ENCODE measurements around the gene TNK1. TPM values are rescaled to one million over a fixed set of nuclear protein-coding genes. Genes with fewer than 3 reads are reported as not detected.
A peak's percentile ranks its signal among the peaks of the same experiment; 100 is the strongest.

The TNK1 gene
- total and polyA plus RNA-seq, 2 experiments from 2014 or later, result 6.1 to 8.9 TPM

- H3K79me2 ChIP-seq (replicated peaks; ENCODE audit: insufficient read depth), result no peaks in the 10 kb centered on the region
- ATAC-seq, result no peak
- H3K27me3 ChIP-seq (ENCODE audit: insufficient read depth), result peaks cover 42% of the 10 kb centered on the region
- no peak overlapping the region for H3K27ac ChIP-seq (ENCODE audit: low read depth)
- TF ChIP-seq, protein P1, sequence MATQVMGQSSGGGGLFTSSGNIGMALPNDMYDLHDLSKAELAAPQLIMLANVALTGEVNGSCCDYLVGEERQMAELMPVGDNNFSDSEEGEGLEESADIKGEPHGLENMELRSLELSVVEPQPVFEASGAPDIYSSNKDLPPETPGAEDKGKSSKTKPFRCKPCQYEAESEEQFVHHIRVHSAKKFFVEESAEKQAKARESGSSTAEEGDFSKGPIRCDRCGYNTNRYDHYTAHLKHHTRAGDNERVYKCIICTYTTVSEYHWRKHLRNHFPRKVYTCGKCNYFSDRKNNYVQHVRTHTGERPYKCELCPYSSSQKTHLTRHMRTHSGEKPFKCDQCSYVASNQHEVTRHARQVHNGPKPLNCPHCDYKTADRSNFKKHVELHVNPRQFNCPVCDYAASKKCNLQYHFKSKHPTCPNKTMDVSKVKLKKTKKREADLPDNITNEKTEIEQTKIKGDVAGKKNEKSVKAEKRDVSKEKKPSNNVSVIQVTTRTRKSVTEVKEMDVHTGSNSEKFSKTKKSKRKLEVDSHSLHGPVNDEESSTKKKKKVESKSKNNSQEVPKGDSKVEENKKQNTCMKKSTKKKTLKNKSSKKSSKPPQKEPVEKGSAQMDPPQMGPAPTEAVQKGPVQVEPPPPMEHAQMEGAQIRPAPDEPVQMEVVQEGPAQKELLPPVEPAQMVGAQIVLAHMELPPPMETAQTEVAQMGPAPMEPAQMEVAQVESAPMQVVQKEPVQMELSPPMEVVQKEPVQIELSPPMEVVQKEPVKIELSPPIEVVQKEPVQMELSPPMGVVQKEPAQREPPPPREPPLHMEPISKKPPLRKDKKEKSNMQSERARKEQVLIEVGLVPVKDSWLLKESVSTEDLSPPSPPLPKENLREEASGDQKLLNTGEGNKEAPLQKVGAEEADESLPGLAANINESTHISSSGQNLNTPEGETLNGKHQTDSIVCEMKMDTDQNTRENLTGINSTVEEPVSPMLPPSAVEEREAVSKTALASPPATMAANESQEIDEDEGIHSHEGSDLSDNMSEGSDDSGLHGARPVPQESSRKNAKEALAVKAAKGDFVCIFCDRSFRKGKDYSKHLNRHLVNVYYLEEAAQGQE (IDR thresholded peaks at IDR 0.05; ENCODE audit: unreplicated experiment), result no peak
- no peak for TF ChIP-seq ZNF331 (CRISPR knock-in tag; IDR thresholded peaks at IDR 0.05; ENCODE audit: low read depth)
- TF ChIP-seq CREB1 (CRISPR knock-in tag; IDR thresholded peaks at IDR 0.05; ENCODE audit: low read depth), result no peak
- no peak for TF ChIP-seq ZNF114 (CRISPR knock-in tag; IDR thresholded peaks at IDR 0.05)
- TF ChIP-seq JUNB (IDR thresholded peaks at IDR 0.05; ENCODE audit: unreplicated experiment), result no peak
- TF ChIP-seq, protein P2, sequence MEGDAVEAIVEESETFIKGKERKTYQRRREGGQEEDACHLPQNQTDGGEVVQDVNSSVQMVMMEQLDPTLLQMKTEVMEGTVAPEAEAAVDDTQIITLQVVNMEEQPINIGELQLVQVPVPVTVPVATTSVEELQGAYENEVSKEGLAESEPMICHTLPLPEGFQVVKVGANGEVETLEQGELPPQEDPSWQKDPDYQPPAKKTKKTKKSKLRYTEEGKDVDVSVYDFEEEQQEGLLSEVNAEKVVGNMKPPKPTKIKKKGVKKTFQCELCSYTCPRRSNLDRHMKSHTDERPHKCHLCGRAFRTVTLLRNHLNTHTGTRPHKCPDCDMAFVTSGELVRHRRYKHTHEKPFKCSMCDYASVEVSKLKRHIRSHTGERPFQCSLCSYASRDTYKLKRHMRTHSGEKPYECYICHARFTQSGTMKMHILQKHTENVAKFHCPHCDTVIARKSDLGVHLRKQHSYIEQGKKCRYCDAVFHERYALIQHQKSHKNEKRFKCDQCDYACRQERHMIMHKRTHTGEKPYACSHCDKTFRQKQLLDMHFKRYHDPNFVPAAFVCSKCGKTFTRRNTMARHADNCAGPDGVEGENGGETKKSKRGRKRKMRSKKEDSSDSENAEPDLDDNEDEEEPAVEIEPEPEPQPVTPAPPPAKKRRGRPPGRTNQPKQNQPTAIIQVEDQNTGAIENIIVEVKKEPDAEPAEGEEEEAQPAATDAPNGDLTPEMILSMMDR (conservative IDR thresholded peaks at IDR 0.05; ENCODE audit: low read depth in 2 of 2), result no peak
- no peak for TF ChIP-seq POLR2AphosphoS5 (IDR thresholded peaks at IDR 0.05; ENCODE audit: low read depth)
- no peak for TF ChIP-seq EZH2phosphoT487 (IDR thresholded peaks at IDR 0.05; ENCODE audit: unreplicated experiment)
- TF ChIP-seq ETS1 (IDR thresholded peaks at IDR 0.05), result no peak
- TF ChIP-seq EZH2 (IDR thresholded peaks at IDR 0.05; ENCODE audit: low read depth, unreplicated experiment), result no peak
- TF ChIP-seq, protein P3, sequence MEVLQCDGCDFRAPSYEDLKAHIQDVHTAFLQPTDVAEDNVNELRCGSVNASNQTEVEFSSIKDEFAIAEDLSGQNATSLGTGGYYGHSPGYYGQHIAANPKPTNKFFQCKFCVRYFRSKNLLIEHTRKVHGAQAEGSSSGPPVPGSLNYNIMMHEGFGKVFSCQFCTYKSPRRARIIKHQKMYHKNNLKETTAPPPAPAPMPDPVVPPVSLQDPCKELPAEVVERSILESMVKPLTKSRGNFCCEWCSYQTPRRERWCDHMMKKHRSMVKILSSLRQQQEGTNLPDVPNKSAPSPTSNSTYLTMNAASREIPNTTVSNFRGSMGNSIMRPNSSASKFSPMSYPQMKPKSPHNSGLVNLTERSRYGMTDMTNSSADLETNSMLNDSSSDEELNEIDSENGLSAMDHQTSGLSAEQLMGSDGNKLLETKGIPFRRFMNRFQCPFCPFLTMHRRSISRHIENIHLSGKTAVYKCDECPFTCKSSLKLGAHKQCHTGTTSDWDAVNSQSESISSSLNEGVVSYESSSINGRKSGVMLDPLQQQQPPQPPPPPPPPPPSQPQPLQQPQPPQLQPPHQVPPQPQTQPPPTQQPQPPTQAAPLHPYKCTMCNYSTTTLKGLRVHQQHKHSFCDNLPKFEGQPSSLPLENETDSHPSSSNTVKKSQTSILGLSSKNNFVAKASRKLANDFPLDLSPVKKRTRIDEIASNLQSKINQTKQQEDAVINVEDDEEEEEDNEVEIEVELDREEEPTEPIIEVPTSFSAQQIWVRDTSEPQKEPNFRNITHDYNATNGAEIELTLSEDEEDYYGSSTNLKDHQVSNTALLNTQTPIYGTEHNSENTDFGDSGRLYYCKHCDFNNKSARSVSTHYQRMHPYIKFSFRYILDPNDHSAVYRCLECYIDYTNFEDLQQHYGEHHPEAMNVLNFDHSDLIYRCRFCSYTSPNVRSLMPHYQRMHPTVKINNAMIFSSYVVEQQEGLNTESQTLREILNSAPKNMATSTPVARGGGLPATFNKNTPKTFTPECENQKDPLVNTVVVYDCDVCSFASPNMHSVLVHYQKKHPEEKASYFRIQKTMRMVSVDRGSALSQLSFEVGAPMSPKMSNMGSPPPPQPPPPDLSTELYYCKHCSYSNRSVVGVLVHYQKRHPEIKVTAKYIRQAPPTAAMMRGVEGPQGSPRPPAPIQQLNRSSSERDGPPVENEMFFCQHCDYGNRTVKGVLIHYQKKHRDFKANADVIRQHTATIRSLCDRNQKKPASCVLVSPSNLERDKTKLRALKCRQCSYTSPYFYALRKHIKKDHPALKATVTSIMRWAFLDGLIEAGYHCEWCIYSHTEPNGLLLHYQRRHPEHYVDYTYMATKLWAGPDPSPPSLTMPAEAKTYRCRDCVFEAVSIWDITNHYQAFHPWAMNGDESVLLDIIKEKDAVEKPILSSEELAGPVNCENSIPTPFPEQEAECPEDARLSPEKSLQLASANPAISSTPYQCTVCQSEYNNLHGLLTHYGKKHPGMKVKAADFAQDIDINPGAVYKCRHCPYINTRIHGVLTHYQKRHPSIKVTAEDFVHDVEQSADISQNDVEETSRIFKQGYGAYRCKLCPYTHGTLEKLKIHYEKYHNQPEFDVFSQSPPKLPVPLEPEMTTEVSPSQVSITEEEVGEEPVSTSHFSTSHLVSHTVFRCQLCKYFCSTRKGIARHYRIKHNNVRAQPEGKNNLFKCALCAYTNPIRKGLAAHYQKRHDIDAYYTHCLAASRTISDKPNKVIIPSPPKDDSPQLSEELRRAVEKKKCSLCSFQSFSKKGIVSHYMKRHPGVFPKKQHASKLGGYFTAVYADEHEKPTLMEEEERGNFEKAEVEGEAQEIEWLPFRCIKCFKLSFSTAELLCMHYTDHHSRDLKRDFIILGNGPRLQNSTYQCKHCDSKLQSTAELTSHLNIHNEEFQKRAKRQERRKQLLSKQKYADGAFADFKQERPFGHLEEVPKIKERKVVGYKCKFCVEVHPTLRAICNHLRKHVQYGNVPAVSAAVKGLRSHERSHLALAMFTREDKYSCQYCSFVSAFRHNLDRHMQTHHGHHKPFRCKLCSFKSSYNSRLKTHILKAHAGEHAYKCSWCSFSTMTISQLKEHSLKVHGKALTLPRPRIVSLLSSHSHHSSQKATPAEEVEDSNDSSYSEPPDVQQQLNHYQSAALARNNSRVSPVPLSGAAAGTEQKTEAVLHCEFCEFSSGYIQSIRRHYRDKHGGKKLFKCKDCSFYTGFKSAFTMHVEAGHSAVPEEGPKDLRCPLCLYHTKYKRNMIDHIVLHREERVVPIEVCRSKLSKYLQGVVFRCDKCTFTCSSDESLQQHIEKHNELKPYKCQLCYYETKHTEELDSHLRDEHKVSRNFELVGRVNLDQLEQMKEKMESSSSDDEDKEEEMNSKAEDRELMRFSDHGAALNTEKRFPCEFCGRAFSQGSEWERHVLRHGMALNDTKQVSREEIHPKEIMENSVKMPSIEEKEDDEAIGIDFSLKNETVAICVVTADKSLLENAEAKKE (CRISPR knock-in tag; IDR thresholded peaks at IDR 0.05), result no peak
- no peak for TF ChIP-seq STAT1 (IDR thresholded peaks at IDR 0.05; ENCODE audit: unreplicated experiment)
- no peak for TF ChIP-seq NANOG (IDR thresholded peaks at IDR 0.05; ENCODE audit: borderline replicate concordance)
- H2AFZ ChIP-seq, result no peak overlapping the region
- Mint-ChIP-seq H3K27me3 (ENCODE audit: insufficient read depth, low read depth, poor library complexity) (peaks cover 44% of the 10 kb centered on the region), H3K27ac (no peak overlapping the region), H3K36me3 (ENCODE audit: low read depth) (peaks cover 7% of the 10 kb centered on the region; the same call in 2 of the 3 replicates), H3K4me3 (peak overlapping the region; percentile 23; the same call in 1 of the 3 replicates), H3K4me1 (peaks cover 21% of the 10 kb centered on the region), H3K9me3 (peaks cover 13% of the 10 kb centered on the region)
- peaks cover 20% of the 10 kb centered on the region; the same call in 1 of the 2 replicates for H3F3A ChIP-seq (replicated peaks; ENCODE audit: low read depth)
- H3K4me3 ChIP-seq, result no peak overlapping the region; the same call in 1 of the 2 replicates
- H3K4me2 ChIP-seq, result no peak overlapping the region
- no peaks in the 10 kb centered on the region; the same call in 1 of the 2 replicates for H4K20me1 ChIP-seq (replicated peaks; ENCODE audit: insufficient read depth)
- no peak for DNase-seq (ENCODE audit: low spot score)
- no peaks in the 10 kb centered on the region for H3K9me2 ChIP-seq (ENCODE audit: insufficient read depth)
- H3K36me3 ChIP-seq (ENCODE audit: insufficient read depth), result no peaks in the 10 kb centered on the region; the same call in 1 of the 2 replicates
- H3K4me1 ChIP-seq (ENCODE audit: insufficient read depth), result peaks cover 17% of the 10 kb centered on the region
These were observed 2.0 kb downstream of the TNK1 start for GRCh38 chr17:7382901-7383300.
